Ishikawa (cell line): ENCODE measurements around the gene MAD1L1.

ENCODE experiments used
- CEBPB ChIP-seq: IDR thresholded peaks from 2 replicates; pipeline ENCODE4 v1.6.1; 2012
- CREB1 ChIP-seq: IDR thresholded peaks from 2 replicates; pipeline ENCODE4 v1.6.1; 2012; ENCODE audit warnings: low read depth
- EGR1 ChIP-seq: IDR thresholded peaks from 2 replicates; pipeline ENCODE4 v1.6.1; 2012
- EP300 ChIP-seq: IDR thresholded peaks from 2 replicates; pipeline ENCODE4 v1.6.1; 2012; ENCODE audit warnings: borderline replicate concordance
- FOXM1 ChIP-seq: IDR thresholded peaks from 2 replicates; pipeline ENCODE4 v1.6.1; 2012; ENCODE audit warnings: low read depth, borderline replicate concordance
- MAX ChIP-seq: IDR thresholded peaks from 2 replicates; pipeline ENCODE4 v1.6.1; 2012
- NFIC ChIP-seq: IDR thresholded peaks from 2 replicates; pipeline ENCODE4 v1.6.1; 2012
- RAD21 ChIP-seq: IDR thresholded peaks from 2 replicates; pipeline ENCODE4 v1.6.1; 2012; ENCODE audit warnings: low read depth
- TAF1 ChIP-seq: IDR thresholded peaks from 2 replicates; pipeline ENCODE4 v1.6.1; 2012; ENCODE audit warnings: low read depth, mild to moderate bottlenecking
- TCF12 ChIP-seq: IDR thresholded peaks from 2 replicates; pipeline ENCODE4 v1.6.1; 2012; ENCODE audit warnings: low read depth
- TEAD4 ChIP-seq: IDR thresholded peaks from 2 replicates; pipeline ENCODE4 v1.6.1; 2012
- USF1 ChIP-seq: IDR thresholded peaks from 2 replicates; pipeline ENCODE4 v1.6.1; 2012
- YY1 ChIP-seq: IDR thresholded peaks from 2 replicates; pipeline ENCODE4 v1.6.1; 2012; ENCODE audit warnings: low read depth
- ZBTB7A ChIP-seq: IDR thresholded peaks from 2 replicates; pipeline ENCODE4 v1.6.1; 2012; ENCODE audit warnings: low read depth
- TF ChIP-seq, protein P1 (sequence below): IDR thresholded peaks from 2 replicates; pipeline ENCODE4 v1.6.1; 2012; ENCODE audit warnings: low read depth, mild to moderate bottlenecking

The MAD1L1 gene

GRCh38 chr7:1943326-1943725, 289.4 kb downstream of the MAD1L1 start:
- TF ChIP-seq FOXM1 (no peak), MAX (no peak), YY1 (no peak)

DNA sequence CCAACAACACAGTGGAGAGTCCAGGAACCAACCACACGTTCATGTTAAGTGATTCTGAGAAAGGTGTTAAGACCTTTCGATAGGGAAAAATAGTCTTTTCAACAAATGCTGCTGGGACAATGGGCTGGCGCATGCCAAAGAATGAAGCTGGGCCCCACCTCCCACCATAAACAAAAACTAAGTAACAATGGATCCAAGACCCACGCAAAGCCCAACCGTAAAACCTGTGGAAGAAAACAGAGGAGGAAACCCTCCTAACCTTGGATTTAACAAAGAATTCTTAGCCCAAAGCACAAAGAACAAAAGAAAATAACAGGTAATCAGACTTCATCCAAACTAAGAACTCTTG, 289.8 kb downstream of the MAD1L1 start:
- TF ChIP-seq EP300 (no peak), RAD21 (no peak), FOXM1 (no peak), NFIC (no peak), USF1 (no peak)

- TF ChIP-seq YY1 (no peak), EP300 (no peak), EGR1 (no peak), MAX (no peak), TEAD4 (no peak), USF1 (no peak), NFIC (no peak), FOXM1 (no peak), TCF12 (no peak), RAD21 (no peak), CEBPB (no peak), ZBTB7A (no peak), TAF1 (no peak), CREB1 (no peak)
- TF ChIP-seq, protein P1, sequence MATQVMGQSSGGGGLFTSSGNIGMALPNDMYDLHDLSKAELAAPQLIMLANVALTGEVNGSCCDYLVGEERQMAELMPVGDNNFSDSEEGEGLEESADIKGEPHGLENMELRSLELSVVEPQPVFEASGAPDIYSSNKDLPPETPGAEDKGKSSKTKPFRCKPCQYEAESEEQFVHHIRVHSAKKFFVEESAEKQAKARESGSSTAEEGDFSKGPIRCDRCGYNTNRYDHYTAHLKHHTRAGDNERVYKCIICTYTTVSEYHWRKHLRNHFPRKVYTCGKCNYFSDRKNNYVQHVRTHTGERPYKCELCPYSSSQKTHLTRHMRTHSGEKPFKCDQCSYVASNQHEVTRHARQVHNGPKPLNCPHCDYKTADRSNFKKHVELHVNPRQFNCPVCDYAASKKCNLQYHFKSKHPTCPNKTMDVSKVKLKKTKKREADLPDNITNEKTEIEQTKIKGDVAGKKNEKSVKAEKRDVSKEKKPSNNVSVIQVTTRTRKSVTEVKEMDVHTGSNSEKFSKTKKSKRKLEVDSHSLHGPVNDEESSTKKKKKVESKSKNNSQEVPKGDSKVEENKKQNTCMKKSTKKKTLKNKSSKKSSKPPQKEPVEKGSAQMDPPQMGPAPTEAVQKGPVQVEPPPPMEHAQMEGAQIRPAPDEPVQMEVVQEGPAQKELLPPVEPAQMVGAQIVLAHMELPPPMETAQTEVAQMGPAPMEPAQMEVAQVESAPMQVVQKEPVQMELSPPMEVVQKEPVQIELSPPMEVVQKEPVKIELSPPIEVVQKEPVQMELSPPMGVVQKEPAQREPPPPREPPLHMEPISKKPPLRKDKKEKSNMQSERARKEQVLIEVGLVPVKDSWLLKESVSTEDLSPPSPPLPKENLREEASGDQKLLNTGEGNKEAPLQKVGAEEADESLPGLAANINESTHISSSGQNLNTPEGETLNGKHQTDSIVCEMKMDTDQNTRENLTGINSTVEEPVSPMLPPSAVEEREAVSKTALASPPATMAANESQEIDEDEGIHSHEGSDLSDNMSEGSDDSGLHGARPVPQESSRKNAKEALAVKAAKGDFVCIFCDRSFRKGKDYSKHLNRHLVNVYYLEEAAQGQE, result no peak
Observed at GRCh38 chr7:1942243-1942940, 290.4 kb downstream of the MAD1L1 start.

DNA sequence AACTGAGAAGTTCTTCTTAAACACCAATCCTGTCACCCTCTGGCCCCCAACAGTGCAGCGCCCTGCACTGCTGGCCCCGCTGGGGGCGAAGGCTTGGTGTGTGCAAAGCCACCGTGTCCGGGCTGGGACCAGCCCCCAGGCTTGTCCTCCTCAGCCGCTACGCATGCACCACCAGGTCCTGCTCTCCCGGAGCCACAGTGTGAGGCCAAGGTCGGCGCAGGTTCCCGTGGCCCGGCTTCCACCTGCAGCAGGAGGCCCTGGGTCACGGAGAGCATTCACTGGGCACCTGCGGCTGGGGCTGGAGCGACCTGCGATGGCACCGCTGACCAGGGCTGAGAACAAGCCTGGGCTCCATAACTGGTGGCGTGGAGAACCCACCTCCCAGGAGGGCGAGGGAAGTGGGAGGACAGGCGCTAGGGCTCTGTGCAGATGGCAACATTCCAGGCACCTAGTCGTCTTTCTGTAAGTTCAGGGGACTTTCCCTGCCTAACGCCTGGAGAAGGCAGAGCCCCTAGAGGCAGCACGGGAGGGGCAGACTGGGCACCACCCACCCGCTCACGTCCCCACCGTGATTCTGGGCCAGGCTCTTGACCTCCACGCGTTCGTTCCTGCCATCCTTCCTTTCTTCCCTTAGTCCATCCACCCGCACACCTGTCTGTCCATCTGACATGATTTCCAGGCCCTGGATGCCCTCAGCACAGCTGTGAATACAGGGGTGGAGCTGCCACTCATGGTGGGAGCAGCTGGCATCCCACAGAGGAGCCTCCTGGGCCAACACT, 291.1 kb downstream of the MAD1L1 start:
- TF ChIP-seq CEBPB (no peak), YY1 (no peak), TEAD4 (no peak), TCF12 (no peak), USF1 (no peak), CREB1 (no peak), EP300 (no peak), MAX (no peak), NFIC (no peak)

DNA sequence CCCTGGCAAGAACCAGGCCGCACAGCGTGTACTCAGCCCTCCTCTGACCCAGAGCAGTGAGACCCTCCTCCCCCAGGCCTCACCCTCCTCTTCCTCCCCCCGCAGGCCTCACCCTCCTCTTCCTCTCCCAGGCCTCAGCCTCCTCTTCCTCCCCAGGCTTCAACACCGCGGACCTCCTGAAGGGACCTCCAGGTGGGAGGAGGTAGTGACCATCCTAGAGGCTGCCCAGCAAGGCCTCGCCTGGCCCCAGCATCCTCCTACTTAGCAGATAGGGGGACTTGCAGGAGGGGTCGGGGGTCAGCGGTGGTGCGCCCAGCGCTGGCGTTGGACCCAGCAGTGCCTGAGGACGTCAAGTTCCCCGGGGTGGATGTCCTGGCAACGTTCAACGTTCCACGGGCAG, 291.9 kb downstream of the MAD1L1 start:
- no peak for TF ChIP-seq NFIC
- TF ChIP-seq MAX, result no peak
- TF ChIP-seq RAD21, result no peak
- TF ChIP-seq CREB1, result no peak
- TF ChIP-seq ZBTB7A, result no peak
- no peak for TF ChIP-seq TEAD4
- TF ChIP-seq CEBPB, result no peak
- TF ChIP-seq TAF1, result no peak
- no peak for TF ChIP-seq YY1

GRCh38 chr7:1940402-1940786, 292.4 kb downstream of the MAD1L1 start:
- TF ChIP-seq YY1 (no peak), CREB1 (no peak), TEAD4 (no peak), NFIC (no peak), CEBPB (no peak), ZBTB7A (no peak), FOXM1 (no peak), USF1 (no peak), EGR1 (no peak), TAF1 (no peak), RAD21 (no peak)
- TF ChIP-seq, protein P1, result no peak
